ENCODE results near the gene ACE.

ACE gene

GRCh38 chr17:63434951-63435571 lies 41.8 kb upstream of the ACE start:
- DNase-seq (ENCODE audit: low read depth), result no peak
- no peak overlapping the region for H3K4me3 ChIP-seq (ENCODE audit: low read depth, low read length)
- peak; percentile 32 for TF ChIP-seq CTCF (conservative IDR thresholded peaks at IDR 0.05; ENCODE audit: low read depth, low read length)

GRCh38 chr17:63435681-63436522 lies 41.0 kb upstream of the ACE start:
- no peak for DNase-seq (ENCODE audit: low read depth)
- no peak for TF ChIP-seq CTCF (conservative IDR thresholded peaks at IDR 0.05; ENCODE audit: low read depth, low read length)
- H3K4me3 ChIP-seq (ENCODE audit: low read depth, low read length), result no peak overlapping the region

GRCh38 chr17:63436523-63437110 lies 40.2 kb upstream of the ACE start:
- TF ChIP-seq CTCF (conservative IDR thresholded peaks at IDR 0.05; ENCODE audit: low read depth, low read length), result peak; percentile 46
- DNase-seq (ENCODE audit: low read depth), result peak; percentile 61
- no peak overlapping the region for H3K4me3 ChIP-seq (ENCODE audit: low read depth, low read length)

- peak; percentile 36 for DNase-seq (ENCODE audit: low read depth)
- peak overlapping the region; percentile 39 for H3K4me3 ChIP-seq (ENCODE audit: low read depth, low read length)
- TF ChIP-seq CTCF (conservative IDR thresholded peaks at IDR 0.05; ENCODE audit: low read depth, low read length), result no peak
These were observed 39.4 kb upstream of the ACE start for GRCh38 chr17:63437287-63438091.

GRCh38 chr17:63438092-63439051 lies 38.5 kb upstream of the ACE start:
- TF ChIP-seq CTCF (conservative IDR thresholded peaks at IDR 0.05; ENCODE audit: low read depth, low read length), result no peak
- DNase-seq (ENCODE audit: low read depth), result no peak
- peak overlapping the region; percentile 39 for H3K4me3 ChIP-seq (ENCODE audit: low read depth, low read length)

GRCh38 chr17:63439687-63440086 lies 37.2 kb upstream of the ACE start:
- no peak for TF ChIP-seq CTCF (conservative IDR thresholded peaks at IDR 0.05; ENCODE audit: low read depth, low read length)
- peak; percentile 86 for DNase-seq (ENCODE audit: low read depth)
- H3K4me3 ChIP-seq (ENCODE audit: low read depth, low read length), result no peak overlapping the region

All from choroid plexus epithelial cell (primary cell).